Naive thymus-derived CD8-positive, alpha-beta T cell (primary cell): ENCODE data around the gene CENPN. TPM values are rescaled to one million over a fixed set of nuclear protein-coding genes. Genes with fewer than 3 reads are reported as not detected.

Source experiments
- ATAC-seq, 2 donors: fragments of 150-1000 bp; cut with Tn5 transposase in 1 of 2; sonication (Bioruptor Pico), chemical (Tn5 transposase) in 1 of 2; 1 replicate in 1 of 2; 2 replicates in 1 of 2; pipeline ENCODE4 v1.10.0; 2021; ENCODE audit warnings: mild to moderate bottlenecking in 2 of 2, moderate library complexity in 2 of 2
- POLR2A ChIA-PET: fragments of 350-600 bp; sonication (Branson Sonifier 250); formaldehyde crosslinking; loops from one replicate; lab custom pipeline; 2021; ENCODE audit warnings: antibody characterized with exemption; lab: Charles Lee
- DNase-seq, 10 donors: peaks; one replicate each; pipeline versions ENCODE4 v3.0.0 to v3.0.0-alpha.2; 2020 to 2022
- H3K27ac Mint-ChIP-seq, 10 donors: one replicate each; pipeline ENCODE4 v1.8.0; 2020 to 2022; ENCODE audit warnings: mild to moderate bottlenecking in 10 of 10, mixed read lengths in 10 of 10, moderate library complexity in 4 of 10, inconsistent platforms in 1 of 10
- H3K27me3 Mint-ChIP-seq, 5 donors: one replicate each; pipeline ENCODE4 v1.8.0; 2021 to 2022; ENCODE audit warnings: mixed read lengths in 5 of 5
- H3K36me3 Mint-ChIP-seq, 3 donors: one replicate each; pipeline ENCODE4 v1.8.0; 2020 to 2022; ENCODE audit warnings: mixed read lengths in 3 of 3, mild to moderate bottlenecking in 2 of 3, inconsistent platforms in 1 of 3
- H3K4me1 Mint-ChIP-seq, 4 donors: one replicate each; pipeline ENCODE4 v1.8.0; 2021 to 2022; ENCODE audit warnings: mixed read lengths in 4 of 4
- H3K4me3 Mint-ChIP-seq, 10 donors: one replicate each; pipeline ENCODE4 v1.8.0; 2020 to 2022; ENCODE audit warnings: mild to moderate bottlenecking in 10 of 10, mixed read lengths in 10 of 10, moderate library complexity in 6 of 10, inconsistent platforms in 1 of 10
- H3K9me3 Mint-ChIP-seq, 9 donors: one replicate each; pipeline ENCODE4 v1.8.0; 2020 to 2022; ENCODE audit warnings: mixed read lengths in 9 of 9, mild to moderate bottlenecking in 3 of 9, inconsistent platforms in 1 of 9, moderate library complexity in 1 of 9
- polyA plus RNA-seq, 3 donors: library from polyadenylated mRNA; unstranded; fragments of 300-500 nt; fragmentation: Illumina TruSeq; gene quantifications; one replicate each; pipeline ENCODE4 v1.2.3, GENCODE V29; 2021
- total RNA-seq, 8 experiments: library from RNA in 2 of 8; stranded (reverse) in 2 of 8; gene quantifications; one replicate each; pipeline ENCODE4 v1.2.3 and lab custom pipeline; 2021 to 2026

Gene CENPN
- total and polyA plus RNA-seq, 5 experiments from 2014 or later = 1.4 to 4.5 (median 3.0) TPM

DNA sequence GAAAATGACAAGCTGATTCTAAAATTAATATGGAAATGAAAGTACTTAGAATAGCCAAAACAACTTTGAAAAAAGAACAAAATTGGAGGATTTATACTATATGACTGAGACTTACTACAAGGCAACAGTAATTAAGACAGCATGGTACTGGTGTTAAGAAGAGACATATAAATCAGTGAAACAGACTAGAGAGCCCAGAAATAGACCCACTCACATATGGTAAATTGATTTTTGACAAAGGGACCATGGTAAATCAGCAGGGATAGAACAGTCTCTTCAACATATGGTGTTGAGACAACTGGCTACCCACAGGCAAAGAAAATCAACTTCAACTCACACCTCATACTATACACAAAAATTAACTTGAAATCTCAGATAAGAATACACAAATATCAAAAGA, 13.2 kb upstream of the CENPN start:
- H3K9me3 Mint-ChIP-seq = no peaks in the 10 kb centered on the region
- no peak overlapping the region for H3K4me3 Mint-ChIP-seq
- H3K4me1 Mint-ChIP-seq = peaks cover 24 to 49% (median 41%) of the 10 kb centered on the region in 4 donors
- no peak for ATAC-seq
- H3K27ac Mint-ChIP-seq = peak overlapping the region in 4 of 10 donors; percentile 38 to 81 (median 49)
- peaks cover 0 to 47% (median 22%) of the 10 kb centered on the region in 3 donors for H3K36me3 Mint-ChIP-seq
- no peaks in the 10 kb centered on the region for H3K27me3 Mint-ChIP-seq
- POLR2A ChIA-PET = no interaction called here
- no peak for DNase-seq

DNA sequence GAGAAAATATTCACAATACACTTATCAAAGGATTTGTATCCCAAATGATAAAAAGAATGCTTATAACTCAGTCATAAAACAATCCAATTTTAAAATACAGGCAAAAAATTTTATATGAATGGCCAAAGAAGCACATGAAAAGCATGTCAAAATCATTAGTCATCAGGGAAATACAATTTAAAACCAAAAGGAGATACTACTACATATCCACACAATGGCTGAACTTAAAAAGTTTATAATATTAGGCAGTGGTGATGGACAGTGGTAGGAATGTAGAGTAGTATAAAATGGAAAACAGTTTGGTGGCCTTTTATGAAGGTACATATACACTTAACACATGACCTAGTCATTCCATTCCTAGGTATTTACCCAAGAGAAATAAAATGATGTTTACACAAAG, 12.6 kb upstream of the CENPN start:
- Mint-ChIP-seq H3K27me3 (no peaks in the 10 kb centered on the region), H3K27ac (peak overlapping the region in 3 of 10 donors; percentile 38 to 81 (median 44)), H3K4me1 (peaks cover 27 to 53% (median 47%) of the 10 kb centered on the region in 4 donors), H3K36me3 (peaks cover 0 to 42% (median 20%) of the 10 kb centered on the region in 3 donors), H3K4me3 (no peak overlapping the region), H3K9me3 (no peaks in the 10 kb centered on the region)
- POLR2A ChIA-PET = no interaction called here
- DNase-seq = no peak
- ATAC-seq = no peak

DNA sequence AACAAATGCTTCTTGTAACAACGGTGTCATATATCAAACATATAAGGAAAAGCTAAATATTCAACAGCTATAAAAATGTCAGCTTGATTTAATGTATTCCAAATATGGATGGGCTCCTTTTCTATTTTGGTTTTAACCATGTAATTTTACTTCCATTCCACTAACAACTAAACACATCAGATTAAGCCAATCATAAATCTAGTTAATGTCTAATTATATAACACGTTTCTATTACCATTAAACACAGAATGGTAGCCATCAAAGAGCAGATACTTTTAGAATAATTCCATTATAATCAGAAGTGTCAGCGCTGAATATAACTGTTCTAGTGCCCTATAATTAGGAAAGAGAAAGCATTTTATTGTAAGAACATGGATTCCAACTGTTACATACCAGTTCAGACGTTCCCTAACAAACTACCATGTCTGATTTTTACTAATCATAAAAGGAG, 10.3 kb upstream of the CENPN start:
- DNase-seq (peak in 1 of 10 donors; percentile 14), ATAC-seq (peak; percentile 45 to 52)
- Mint-ChIP-seq H3K4me1 (peaks cover 25 to 61% (median 59%) of the 10 kb centered on the region in 4 donors), H3K27me3 (no peaks in the 10 kb centered on the region), H3K4me3 (peak overlapping the region; percentile 83 to 93 (median 89)), H3K9me3 (no peaks in the 10 kb centered on the region), H3K27ac (peak overlapping the region; percentile 87 to 98 (median 96)), H3K36me3 (peaks cover 0 to 24% (median 13%) of the 10 kb centered on the region in 3 donors)
- POLR2A ChIA-PET = no interaction called here

DNA sequence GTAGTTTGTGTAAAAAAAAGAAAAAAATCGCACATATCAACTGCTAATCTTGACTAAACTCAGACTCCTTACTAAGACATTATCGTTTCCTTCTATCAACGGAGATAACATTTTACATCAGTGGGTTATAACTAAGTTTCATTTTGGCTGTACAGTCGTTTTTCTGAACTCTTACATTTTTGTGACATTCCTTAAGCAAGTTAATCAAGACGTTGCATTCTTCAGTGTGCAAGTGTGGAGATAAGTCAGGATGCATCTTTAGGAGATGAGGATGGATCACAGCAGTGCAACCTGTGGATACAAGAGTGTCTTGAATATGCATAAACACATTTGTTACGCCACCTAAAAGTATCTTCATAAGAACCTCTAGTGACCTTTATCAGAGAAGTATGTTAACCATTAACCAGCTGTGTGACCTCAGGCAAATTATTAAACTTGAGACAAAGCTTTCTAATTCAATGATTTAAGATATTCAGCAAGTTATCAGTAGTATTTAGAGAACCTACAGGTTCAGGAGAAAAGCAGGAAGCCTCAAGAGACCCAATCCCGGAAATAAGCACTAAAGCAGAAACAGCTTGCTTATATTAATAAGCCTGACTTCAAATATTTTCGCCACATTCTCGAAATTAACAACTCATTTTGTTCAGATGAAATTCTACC, 9.7 kb upstream of the CENPN start:
- Mint-ChIP-seq H3K27me3 (no peaks in the 10 kb centered on the region), H3K4me1 (peaks cover 24 to 66% (median 63%) of the 10 kb centered on the region in 4 donors), H3K9me3 (no peaks in the 10 kb centered on the region), H3K4me3 (peak overlapping the region; percentile 83 to 93 (median 89)), H3K36me3 (peaks cover 0 to 23% (median 11%) of the 10 kb centered on the region in 3 donors), H3K27ac (peak overlapping the region; percentile 87 to 98 (median 96))
- DNase-seq = peak in 3 of 10 donors; percentile 23 to 32 (median 24)
- POLR2A ChIA-PET = interaction anchor here (0.7 to 1.5 kb wide), 2 partner anchors 10 to 17 kb away, joined by 4 to 17 read pairs; partner anchors contain the start of genes CENPN and CMC2
- peak; percentile 57 to 74 for ATAC-seq

DNA sequence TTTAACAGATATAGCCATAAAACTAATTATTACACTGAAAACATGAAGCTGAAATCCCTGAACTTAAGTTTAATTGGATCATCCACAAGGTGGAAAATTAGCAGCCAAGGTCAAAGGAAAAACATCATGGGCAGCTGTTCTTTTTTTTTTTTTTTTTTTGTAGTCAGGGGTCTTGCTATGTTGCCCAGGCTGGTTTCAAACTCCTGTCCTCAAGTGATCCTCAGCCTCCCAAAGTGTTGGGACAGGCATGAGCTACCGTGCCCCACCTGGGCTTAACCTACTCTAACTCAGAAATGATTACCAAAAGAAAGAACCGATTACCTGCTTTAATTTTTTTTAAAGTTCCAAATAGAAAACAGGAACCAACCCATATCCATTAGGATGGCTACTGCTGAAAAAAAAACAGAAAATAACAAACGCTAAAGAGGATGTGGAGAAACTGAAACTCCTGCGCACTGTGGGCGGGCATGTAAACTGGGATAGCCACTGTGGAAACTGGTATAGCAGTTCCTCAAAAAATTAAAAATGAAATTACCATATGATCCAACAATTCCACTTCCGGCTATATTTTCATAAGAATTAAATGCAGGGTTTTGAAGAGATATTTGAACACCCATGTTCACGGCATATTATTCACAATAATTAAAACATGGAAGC, 8.9 kb upstream of the CENPN start:
- Mint-ChIP-seq H3K27ac (peak overlapping the region in 7 of 10 donors; percentile 10 to 97 (median 90)), H3K36me3 (peaks cover 0 to 16% (median 9%) of the 10 kb centered on the region in 3 donors), H3K27me3 (no peaks in the 10 kb centered on the region), H3K4me3 (peak overlapping the region; percentile 12 to 93 (median 81)), H3K4me1 (peaks cover 28 to 66% (median 64%) of the 10 kb centered on the region in 4 donors), H3K9me3 (no peaks in the 10 kb centered on the region)
- POLR2A ChIA-PET = interaction anchor here (0.7 to 1.5 kb wide), 2 partner anchors 9 to 18 kb away, joined by 4 to 17 read pairs; partner anchors contain the start of genes CENPN and CMC2
- ATAC-seq (no peak), DNase-seq (no peak)

DNA sequence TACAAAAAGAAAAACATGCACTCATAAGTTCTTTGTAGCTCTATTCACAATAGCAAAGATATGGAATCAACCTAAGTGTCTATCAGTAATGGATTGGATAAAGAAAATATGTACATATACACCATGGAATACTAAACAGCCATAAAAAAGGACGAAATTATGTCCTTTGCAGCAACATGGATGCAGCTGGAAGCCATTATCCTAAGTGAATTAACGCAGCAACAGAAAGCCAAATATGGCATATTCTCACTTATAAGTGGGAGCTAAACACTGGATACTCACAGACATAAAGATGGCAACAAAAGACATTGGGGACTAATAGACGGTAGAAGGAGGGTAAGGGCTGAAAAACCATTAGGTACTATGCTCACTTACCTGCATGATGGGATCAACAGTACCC, 6.1 kb upstream of the CENPN start:
- Mint-ChIP-seq H3K36me3 (peaks cover 0 to 3% (median 2%) of the 10 kb centered on the region in 3 donors), H3K27ac (peak overlapping the region in 1 of 10 donors; percentile 9), H3K9me3 (no peaks in the 10 kb centered on the region), H3K4me1 (peaks cover 22 to 76% (median 71%) of the 10 kb centered on the region in 4 donors), H3K4me3 (no peak overlapping the region), H3K27me3 (no peaks in the 10 kb centered on the region)
- no peak for DNase-seq
- POLR2A ChIA-PET = no interaction called here
- no peak for ATAC-seq

DNA sequence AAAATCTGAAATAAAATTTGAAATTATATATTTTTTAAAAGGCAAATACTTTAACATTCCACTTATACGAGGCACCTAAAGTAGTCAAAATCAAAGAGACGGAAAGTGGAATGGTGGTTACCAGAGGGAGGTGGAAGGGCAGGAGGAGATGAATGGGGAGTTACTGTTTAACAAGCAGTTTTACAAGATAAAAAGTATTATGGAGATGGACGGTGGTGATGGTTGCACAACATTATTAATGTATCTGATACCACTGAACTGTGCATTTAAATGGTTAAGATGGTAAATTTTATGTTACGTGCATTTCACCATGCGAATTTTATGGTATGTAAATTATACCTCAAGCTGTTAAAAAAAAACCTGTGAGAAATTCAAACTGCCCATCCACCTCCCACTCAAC, 5.7 kb upstream of the CENPN start:
- POLR2A ChIA-PET = no interaction called here
- Mint-ChIP-seq H3K27ac (no peak overlapping the region), H3K4me1 (peaks cover 22 to 80% (median 75%) of the 10 kb centered on the region in 4 donors), H3K4me3 (no peak overlapping the region), H3K27me3 (no peaks in the 10 kb centered on the region), H3K36me3 (peaks cover 0 to 3% (median 2%) of the 10 kb centered on the region in 3 donors), H3K9me3 (no peaks in the 10 kb centered on the region)
- DNase-seq = no peak
- no peak for ATAC-seq

DNA sequence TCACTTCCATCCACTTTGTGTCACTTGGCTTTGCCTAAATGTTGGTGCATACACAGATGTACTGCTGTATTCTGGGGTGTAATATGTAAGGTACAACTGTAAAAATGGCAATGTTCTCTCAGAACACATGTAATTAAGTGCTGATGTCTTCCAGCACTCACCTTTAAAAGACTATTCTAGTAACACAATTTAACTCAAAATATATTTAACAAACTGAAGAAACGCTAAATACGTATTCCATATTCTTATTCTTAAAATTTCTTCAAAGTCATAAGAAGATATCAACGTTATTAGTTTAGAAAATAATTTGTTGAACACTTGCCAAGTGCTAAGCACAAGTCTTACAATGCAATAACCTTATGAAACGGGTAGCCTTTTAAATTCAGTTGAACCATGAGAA, 4.0 kb upstream of the CENPN start:
- H3K4me1 Mint-ChIP-seq = peaks cover 19 to 74% (median 65%) of the 10 kb centered on the region in 4 donors
- H3K9me3 Mint-ChIP-seq = no peaks in the 10 kb centered on the region
- ATAC-seq (no peak), DNase-seq (no peak)
- peaks cover 0 to 3% (median 2%) of the 10 kb centered on the region in 3 donors for H3K36me3 Mint-ChIP-seq
- peaks cover 0 to 3% (median 0%) of the 10 kb centered on the region in 5 donors for H3K27me3 Mint-ChIP-seq
- POLR2A ChIA-PET = interaction anchor here (1.8 kb wide), 1 partner anchor 74 kb away, joined by 4 read pairs; the partner anchor contains the start of gene C16orf46
- peak overlapping the region in 8 of 10 donors; percentile 9 to 74 (median 40) for H3K27ac Mint-ChIP-seq
- peak overlapping the region in 5 of 10 donors; percentile 1 to 76 (median 57) for H3K4me3 Mint-ChIP-seq

DNA sequence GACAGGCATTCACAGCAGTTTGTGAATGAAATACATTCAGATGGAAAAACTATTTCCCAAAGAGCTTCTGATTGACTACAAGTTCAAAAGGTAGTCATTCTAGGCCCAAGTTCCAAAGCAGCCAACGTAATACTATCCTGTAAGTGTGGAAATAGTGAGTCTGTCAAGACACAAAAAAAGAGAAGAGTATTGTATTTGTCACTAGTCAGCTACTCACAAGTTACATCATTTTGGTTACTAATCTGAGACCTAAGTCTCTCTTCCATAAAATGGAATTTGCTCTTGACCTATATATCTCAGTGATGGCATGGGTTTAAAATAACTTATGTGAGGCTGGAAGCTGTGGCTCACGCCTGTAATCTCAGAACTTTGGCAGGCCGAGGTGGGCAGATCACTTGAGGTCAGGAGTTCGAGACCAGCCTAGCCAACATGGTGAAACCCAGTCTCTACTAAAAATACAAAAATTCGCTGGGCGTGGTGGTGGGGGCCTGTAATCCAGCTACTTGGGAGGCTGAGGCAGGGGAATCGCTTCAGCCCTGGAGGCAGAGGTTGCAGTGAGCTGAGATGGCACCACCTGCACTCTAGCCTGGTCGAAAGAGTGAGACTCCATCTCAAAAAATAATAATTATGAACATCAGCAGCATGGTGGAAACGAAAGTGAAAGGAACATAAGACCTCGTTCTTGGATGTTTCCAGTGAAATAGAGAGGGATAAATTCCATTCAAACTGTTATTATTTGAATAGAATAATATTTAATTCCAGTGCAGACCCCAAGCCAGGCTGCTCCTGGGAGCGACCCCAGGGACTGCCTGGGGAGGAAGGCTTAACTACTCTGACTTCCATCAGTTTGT, 3.2 kb upstream of the CENPN start:
- Mint-ChIP-seq H3K4me3 (peak overlapping the region; percentile 65 to 95 (median 77)), H3K27me3 (peaks cover 0 to 3% (median 0%) of the 10 kb centered on the region in 5 donors), H3K27ac (peak overlapping the region; percentile 52 to 92 (median 77)), H3K4me1 (peaks cover 18 to 74% (median 63%) of the 10 kb centered on the region in 4 donors), H3K9me3 (no peaks in the 10 kb centered on the region), H3K36me3 (peaks cover 0 to 3% (median 2%) of the 10 kb centered on the region in 3 donors)
- ATAC-seq (no peak), DNase-seq (no peak)
- POLR2A ChIA-PET = interaction anchor here (0.5 to 1.8 kb wide), 3 partner anchors 32 to 737 kb away, joined by 3 to 4 read pairs (median 4); partner anchors contain the start of genes ATMIN and C16orf46

DNA sequence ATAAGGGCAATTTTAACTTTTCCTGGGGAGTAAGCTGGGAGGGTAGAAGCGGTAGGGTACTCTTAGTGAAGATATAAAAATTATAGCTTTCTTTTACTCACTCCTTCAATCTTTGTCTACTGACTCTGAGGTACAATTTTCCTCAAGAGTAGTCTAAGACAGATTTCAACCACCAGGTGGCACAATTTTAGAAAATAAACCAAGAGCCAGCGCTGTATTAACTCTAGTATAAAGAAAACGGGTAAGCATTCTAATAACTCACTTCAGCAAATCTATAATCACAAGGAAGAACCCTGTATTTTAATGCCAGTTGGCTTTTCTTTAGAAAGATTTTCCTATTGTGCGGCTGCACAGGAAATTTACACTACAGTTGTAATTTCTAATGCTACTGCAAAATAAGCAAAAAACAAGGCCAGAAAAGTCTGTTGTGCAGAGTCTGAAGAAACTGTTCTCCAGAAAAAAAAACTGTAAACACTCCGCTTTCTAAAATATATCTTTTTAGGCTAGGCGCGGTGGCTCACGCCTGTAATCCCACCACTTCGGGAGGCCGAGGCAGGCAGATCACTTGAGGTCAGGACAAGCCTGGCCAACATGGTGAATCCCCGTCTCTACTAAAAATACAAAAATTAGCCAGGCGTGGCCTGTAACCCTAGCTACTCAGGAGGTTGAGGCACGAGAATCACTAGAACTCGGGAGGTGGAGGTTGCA, 2.2 kb upstream of the CENPN start:
- DNase-seq = peak in 7 of 10 donors; percentile 1 to 70 (median 45)
- H3K4me1 Mint-ChIP-seq = peaks cover 10 to 65% (median 56%) of the 10 kb centered on the region in 4 donors
- peak overlapping the region; percentile 65 to 95 (median 77) for H3K4me3 Mint-ChIP-seq
- no peaks in the 10 kb centered on the region for H3K9me3 Mint-ChIP-seq
- ATAC-seq = no peak
- H3K27ac Mint-ChIP-seq = peak overlapping the region; percentile 59 to 92 (median 74)
- H3K27me3 Mint-ChIP-seq = peaks cover 0 to 3% (median 0%) of the 10 kb centered on the region in 5 donors
- POLR2A ChIA-PET = interaction anchor here (0.6 to 1.0 kb wide), 2 partner anchors 31 to 54 kb away, joined by 3 to 4 read pairs; partner anchors contain the start of gene ATMIN
- peaks cover 0 to 3% (median 2%) of the 10 kb centered on the region in 3 donors for H3K36me3 Mint-ChIP-seq

DNA sequence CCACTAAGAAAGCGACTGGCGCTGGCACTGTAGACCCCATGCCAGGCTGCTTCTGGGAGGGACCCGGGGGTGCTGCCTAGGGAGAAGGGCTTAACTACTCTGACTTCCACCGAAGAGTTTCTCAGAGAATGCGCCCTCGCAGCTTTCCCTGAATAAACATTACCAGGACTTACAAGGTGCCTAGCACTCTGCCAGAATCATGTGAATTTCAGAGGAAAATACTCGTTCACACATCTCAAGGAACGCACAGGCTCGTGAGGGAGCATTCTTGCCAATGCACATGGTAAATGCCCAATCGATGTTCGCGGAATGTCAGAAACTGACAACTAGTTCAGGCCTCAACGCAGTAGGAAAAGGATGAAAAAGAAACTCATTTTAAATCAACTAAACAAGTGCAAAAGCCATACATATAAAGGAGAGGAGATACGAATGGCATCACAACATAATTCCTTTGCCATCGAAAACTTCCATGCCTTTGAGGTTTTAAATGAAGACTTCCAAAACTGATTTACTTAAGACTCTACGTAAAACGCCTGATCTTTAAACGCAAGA, 1.3 kb upstream of the CENPN start:
- no peak for DNase-seq
- Mint-ChIP-seq H3K27ac (peak overlapping the region; percentile 94 to 100 (median 99)), H3K27me3 (peaks cover 0 to 3% (median 0%) of the 10 kb centered on the region in 5 donors), H3K36me3 (peaks cover 0 to under 1% (median 0%) of the 10 kb centered on the region in 3 donors), H3K4me3 (peak overlapping the region; percentile 88 to 100 (median 95)), H3K4me1 (peaks cover 9 to 60% (median 50%) of the 10 kb centered on the region in 4 donors), H3K9me3 (no peaks in the 10 kb centered on the region)
- POLR2A ChIA-PET = interaction anchor here (2.7 kb wide), 1 partner anchor 71 kb away, joined by 16 read pairs; the partner anchor contains the start of gene C16orf46
- no peak for ATAC-seq
